ENCODE measurements around the gene PLD4. TPM values are rescaled to one million over a fixed set of nuclear protein-coding genes. Genes with fewer than 3 reads are reported as not detected.

PLD4 gene
- total RNA-seq, 1 experiment from 2014 or later: 0.07 TPM

- TF ChIP-seq CTCF (IDR thresholded peaks at IDR 0.05): no peak
Measured at GRCh38 chr14:104956290-104956890, 31.7 kb downstream of the PLD4 start (continued).

- ATAC-seq: no peak
- no peak overlapping the region for H3K27ac Mint-ChIP-seq
- no peak for DNase-seq (ENCODE audit: low spot score)
- CTCF ChIA-PET: interaction anchor here (1.0 kb wide), 1 partner anchor 18 kb away, joined by 3 read pairs; no protein-coding TSS in a partner anchor
- H3K9me3 Mint-ChIP-seq: no peaks in the 10 kb centered on the region
- peaks cover 5% of the 10 kb centered on the region for H3K27me3 Mint-ChIP-seq (ENCODE audit: low read depth)
- H3K4me1 Mint-ChIP-seq: no peaks in the 10 kb centered on the region
- no peak overlapping the region for H3K4me3 Mint-ChIP-seq
- TF ChIP-seq PRDM15 (CRISPR knock-in tag; IDR thresholded peaks at IDR 0.05): no peak
- POLR2A ChIA-PET: no interaction called here
- no peaks in the 10 kb centered on the region for H3K36me3 Mint-ChIP-seq
Measured at GRCh38 chr14:104957146-104958113, 32.8 kb downstream of the PLD4 start.

- Mint-ChIP-seq H3K9me3 (no peaks in the 10 kb centered on the region), H3K27ac (no peak overlapping the region), H3K27me3 (ENCODE audit: low read depth) (peaks cover 5% of the 10 kb centered on the region), H3K36me3 (no peaks in the 10 kb centered on the region), H3K4me3 (no peak overlapping the region), H3K4me1 (peaks cover 6% of the 10 kb centered on the region)
- DNase-seq (ENCODE audit: low spot score) (no peak), ATAC-seq (no peak)
- ChIA-PET POLR2A (no interaction called here), CTCF (interaction anchor here (1.1 to 2.1 kb wide), 2 partner anchors 11 to 32 kb away, joined by 4 to 10 read pairs; no protein-coding TSS in a partner anchor)
- TF ChIP-seq PRDM15 (CRISPR knock-in tag; IDR thresholded peaks at IDR 0.05) (no peak), FOXP4 (CRISPR knock-in tag; IDR thresholded peaks at IDR 0.05) (no peak), ELF4 (CRISPR knock-in tag; IDR thresholded peaks at IDR 0.05; ENCODE audit: low read depth) (no peak), ARID4B (CRISPR knock-in tag; IDR thresholded peaks at IDR 0.05; ENCODE audit: borderline replicate concordance) (no peak), GABPB1 (CRISPR knock-in tag; IDR thresholded peaks at IDR 0.05) (no peak), GTF2I (CRISPR knock-in tag; conservative IDR thresholded peaks at IDR 0.05) (no peak), SP1 (CRISPR knock-in tag; conservative IDR thresholded peaks at IDR 0.05) (no peak), ZSCAN18 (CRISPR knock-in tag; IDR thresholded peaks at IDR 0.05) (no peak), ZNF219 (CRISPR knock-in tag; IDR thresholded peaks at IDR 0.05; ENCODE audit: borderline replicate concordance) (no peak)
Measured at GRCh38 chr14:104964546-104964945, 39.9 kb downstream of the PLD4 start.

All from WTC11 (cell line).